IMR-90 (cell line): ENCODE measurements around the gene UTF1. TPM values are rescaled to one million over a fixed set of nuclear protein-coding genes. Genes with fewer than 3 reads are reported as not detected.

Experiments used
- ATAC-seq: fragments of 200-7000 bp; cut with Tn5 transposase; 2 replicates; pipeline ENCODE4 v1.9.1; 2020; ENCODE audit warnings: low read depth, mild to moderate bottlenecking, moderate library complexity
- BruUV-seq: library from RNA; stranded (reverse); fragments of 400-500 nt; replicated peaks from 2 replicates; lab custom pipeline; 2021; lab: Mats Ljungman, UMichigan
- CTCF ChIA-PET: fragments of 300-600 bp; formaldehyde crosslinking; extraction: SDS; loops from one replicate; lab custom pipeline; 2021; ENCODE audit warnings: antibody characterized with exemption; lab: Yijun Ruan, JAX
- POLR2A ChIA-PET: fragments of 300-600 bp; sonication (Branson Sonifier 250); formaldehyde crosslinking; loops from one replicate; lab custom pipeline; 2022; ENCODE audit warnings: antibody characterized with exemption; ENCODE audit not compliant: unreplicated experiment; lab: Charles Lee
- DNase-seq: peaks from one replicate; pipeline ENCODE4 v3.0.0; 2013
- H2AFZ ChIP-seq: replicated peaks from 2 replicates; pipeline ENCODE3; 2013; ENCODE audit warnings: low read length, mild to moderate bottlenecking; ENCODE audit not compliant: poor library complexity
- H2AK5ac ChIP-seq: 2 replicates; pipeline ENCODE4 v1.6.1; 2013; ENCODE audit warnings: low read depth, low read length, inconsistent platforms
- H2AK9ac ChIP-seq: replicated peaks from 2 replicates; pipeline ENCODE3; 2013; ENCODE audit warnings: mild to moderate bottlenecking, low read depth, low read length, moderate library complexity; ENCODE audit not compliant: poor library complexity
- H2BK120ac ChIP-seq: 2 replicates; pipeline ENCODE4 v1.6.1; 2013; ENCODE audit warnings: low read depth, low read length, inconsistent platforms
- H2BK15ac ChIP-seq: 3 replicates; pipeline ENCODE4 v1.6.1; 2013; ENCODE audit warnings: low read depth, low read length, inconsistent platforms
- H2BK20ac ChIP-seq: 2 replicates; pipeline ENCODE4 v1.6.1; 2013; ENCODE audit warnings: low read depth, mild to moderate bottlenecking, inconsistent platforms, low read length, moderate library complexity
- H2BK5ac ChIP-seq: 2 replicates; pipeline ENCODE4 v1.6.1; 2013; ENCODE audit warnings: mild to moderate bottlenecking, low read depth, low read length, inconsistent platforms; ENCODE audit not compliant: poor library complexity, severe bottlenecking
- H3K14ac ChIP-seq: replicated peaks from 2 replicates; pipeline ENCODE4 v1.6.1; 2013; ENCODE audit warnings: low read depth, low read length, inconsistent platforms
- H3K18ac ChIP-seq: 2 replicates; pipeline ENCODE4 v1.6.1; 2013; ENCODE audit warnings: low read depth, low read length, control low read depth
- H3K23ac ChIP-seq: 2 replicates; pipeline ENCODE4 v1.6.1; 2013; ENCODE audit warnings: low read depth, low read length, inconsistent platforms
- H3K27ac ChIP-seq: 2 replicates; pipeline ENCODE4 v1.5.1; 2013; ENCODE audit warnings: mild to moderate bottlenecking, control low read depth, low read length; ENCODE audit not compliant: insufficient read depth
- H3K27me3 ChIP-seq: 2 replicates; pipeline ENCODE4 v1.6.1; 2013; ENCODE audit warnings: low read length; ENCODE audit not compliant: control insufficient read depth, insufficient read depth
- H3K36me3 ChIP-seq: 2 replicates; pipeline ENCODE4 v1.6.1; 2013; ENCODE audit warnings: low read length, mixed read lengths; ENCODE audit not compliant: control insufficient read depth, insufficient read depth
- H3K4ac ChIP-seq: 2 replicates; pipeline ENCODE4 v1.6.1; 2013; ENCODE audit warnings: low read depth, low read length, inconsistent platforms
- H3K4me1 ChIP-seq: 2 replicates; pipeline ENCODE4 v1.6.1; 2013; ENCODE audit warnings: low read length, mixed read lengths; ENCODE audit not compliant: control insufficient read depth, insufficient read depth
- H3K4me2 ChIP-seq: 2 replicates; pipeline ENCODE4 v1.6.1; 2013; ENCODE audit warnings: low read depth, mild to moderate bottlenecking, control low read depth, low read length, moderate library complexity
- H3K4me3 ChIP-seq: 2 replicates; pipeline ENCODE4 v1.5.1; 2013; ENCODE audit warnings: low read depth, mild to moderate bottlenecking, control low read depth, low read length, moderate library complexity; ENCODE audit not compliant: insufficient read depth
- H3K56ac ChIP-seq: 2 replicates; pipeline ENCODE4 v1.6.1; 2013; ENCODE audit warnings: low read length, inconsistent platforms; ENCODE audit not compliant: insufficient read depth; ENCODE audit errors: extremely low read depth
- H3K79me1 ChIP-seq, 2 experiments: 2 replicates each; pipeline ENCODE4 v1.6.1; 2013; ENCODE audit warnings: low read length in 2 of 2, inconsistent platforms in 1 of 2, low read depth in 1 of 2
- H3K9ac ChIP-seq: 2 replicates; pipeline ENCODE4 v1.6.1; 2013; ENCODE audit warnings: low read depth, low read length, control low read depth
- H3K9me1 ChIP-seq: 2 replicates; pipeline ENCODE4 v1.6.1; 2013; ENCODE audit warnings: low read length, inconsistent platforms; ENCODE audit not compliant: insufficient read depth
- H3K9me3 ChIP-seq: 2 replicates; pipeline ENCODE4 v1.6.1; 2013; ENCODE audit warnings: low read length; ENCODE audit not compliant: control insufficient read depth, insufficient read depth
- H4K20me1 ChIP-seq: 2 replicates; pipeline ENCODE4 v1.6.1; 2013; ENCODE audit warnings: low read length, inconsistent platforms; ENCODE audit not compliant: insufficient read depth
- H4K5ac ChIP-seq: 2 replicates; pipeline ENCODE4 v1.6.1; 2013; ENCODE audit warnings: mild to moderate bottlenecking, low read depth, low read length, control low read depth
- H4K8ac ChIP-seq, 2 experiments: 2 replicates each; pipeline ENCODE4 v1.6.1; 2013; ENCODE audit warnings: low read depth in 2 of 2, low read length in 2 of 2, control low read depth in 1 of 2, inconsistent platforms in 1 of 2
- H4K91ac ChIP-seq: 2 replicates; pipeline ENCODE4 v1.6.1; 2013; ENCODE audit warnings: low read depth, low read length, inconsistent platforms; ENCODE audit not compliant: insufficient read depth
- BHLHE40 ChIP-seq: fragments of 150-350 bp; IDR thresholded peaks from 2 replicates; pipeline ENCODE4 v1.6.1; 2016; ENCODE audit warnings: mild to moderate bottlenecking, low read depth, low read length
- CEBPB ChIP-seq: IDR thresholded peaks from 2 replicates; pipeline ENCODE4 v1.6.1; 2012; ENCODE audit warnings: low read depth, low read length, improper control_type of control experiment
- CTCF ChIP-seq: conservative IDR thresholded peaks from 2 replicates; pipeline ENCODE4 v1.5.1; 2012; ENCODE audit warnings: mild to moderate bottlenecking, low read depth, low read length, improper control_type of control experiment
- ELK1 ChIP-seq: fragments of 150-350 bp; IDR thresholded peaks from 2 replicates; pipeline ENCODE4 v1.6.1; 2016; ENCODE audit warnings: low read depth, mild to moderate bottlenecking, low read length, moderate library complexity, borderline replicate concordance
- MAFK ChIP-seq: IDR thresholded peaks from 2 replicates; pipeline ENCODE4 v1.6.1; 2012; ENCODE audit warnings: low read depth, low read length, improper control_type of control experiment
- MAZ ChIP-seq: IDR thresholded peaks from 2 replicates; pipeline ENCODE4 v1.6.1; 2012; ENCODE audit warnings: low read depth, mild to moderate bottlenecking, low read length, improper control_type of control experiment, moderate library complexity, borderline replicate concordance
- MXI1 ChIP-seq: IDR thresholded peaks from 2 replicates; pipeline ENCODE4 v1.6.1; 2012; ENCODE audit warnings: low read depth, mild to moderate bottlenecking, low read length, moderate library complexity, borderline replicate concordance
- NFE2L2 ChIP-seq: fragments of 150-350 bp; IDR thresholded peaks from 2 replicates; pipeline ENCODE4 v1.6.1; 2016; ENCODE audit warnings: low read depth, mild to moderate bottlenecking, low read length
- POLR2A ChIP-seq: IDR thresholded peaks from 2 replicates; pipeline ENCODE4 v1.6.1; 2012; ENCODE audit warnings: mild to moderate bottlenecking, low read depth, low read length
- RAD21 ChIP-seq: IDR thresholded peaks from 2 replicates; pipeline ENCODE4 v1.6.1; 2012; ENCODE audit warnings: low read length, improper control_type of control experiment
- RCOR1 ChIP-seq: IDR thresholded peaks from 2 replicates; pipeline ENCODE4 v1.6.1; 2012; ENCODE audit warnings: mild to moderate bottlenecking, low read length, improper control_type of control experiment; ENCODE audit not compliant: insufficient replicate concordance
- SMC3 ChIP-seq: fragments of 150-350 bp; IDR thresholded peaks from 2 replicates; pipeline ENCODE4 v1.6.1; 2016; ENCODE audit warnings: low read depth, mild to moderate bottlenecking, antibody characterized with exemption, low read length, moderate library complexity
- USF2 ChIP-seq: fragments of 150-350 bp; IDR thresholded peaks from 2 replicates; pipeline ENCODE4 v1.6.1; 2017; ENCODE audit warnings: mild to moderate bottlenecking, antibody characterized with exemption, low read length, low read depth
- WGBS, 2 experiments: methylation state at CpG; one replicate each; pipeline versions ENCODE4 v1.1.5 to v1.1.7; 2013; ENCODE audit warnings: missing lambda C conversion rate in 2 of 2; ENCODE audit not compliant: insufficient read length in 1 of 2; ENCODE audit errors: extremely low coverage in 2 of 2; 5-methylcytosine and 5-hydroxymethylcytosine counted together
- dilution Hi-C: fragments of 300-500 bp; cut with HindIII; formaldehyde crosslinking; loops from one replicate; pipeline ENCODE4 v1.14.3; 2018; ENCODE audit warnings: low sequenced_read_pairs; ENCODE audit not compliant: unreplicated experiment
- in situ Hi-C: fragments of 300-500 bp; cut with MboI; formaldehyde crosslinking; loops from 3 replicates; pipeline ENCODE4 v1.14.3; 2019; ENCODE audit warnings: low sequenced_read_pairs, inconsistent platforms, mixed read lengths
- intact Hi-C: fragments of 100-400 bp; cut with micrococcal nuclease; formaldehyde crosslinking; loops from 2 replicates; pipeline ENCODE4 v1.10.0; 2022
- polyA plus RNA-seq, 3 experiments: library from polyadenylated mRNA; depleted of rRNA; stranded (reverse); fragments of >200 nt; gene quantifications; 2 replicates each; pipeline ENCODE4 v1.2.3, GENCODE V29; 2012; ENCODE audit warnings: low replicate concordance in 1 of 3
- total RNA-seq: library from RNA; depleted of rRNA; stranded (reverse); fragments of >200 nt; gene quantifications from 2 replicates; pipeline ENCODE4 v1.2.3, GENCODE V29; 2012

Gene UTF1
- total and polyA plus RNA-seq, 2 of the 4 experiments (the other 2 are of a cell fraction), result not detected

GRCh38 chr10:133257489-133258065, 27.6 kb downstream of the UTF1 start:
- H4K91ac ChIP-seq, result peak overlapping the region; percentile 75
- H4K8ac ChIP-seq, result peak overlapping the region in 1 of 2 experiments; percentile 73; a peak in 3 of 4 replicates
- H2BK15ac ChIP-seq, result 0 out of 3 replicates have a peak overlapping the region, but pooled peaks have one; percentile 74
- CTCF ChIA-PET, result no interaction called here
- no peak overlapping the region; the same call in 1 of the 2 replicates for H3K27ac ChIP-seq
- no peak overlapping the region for H4K5ac ChIP-seq
- POLR2A ChIA-PET, result no interaction called here
- H4K20me1 ChIP-seq, result no peaks in the 10 kb centered on the region
- peak overlapping the region; percentile 39; the same call in 1 of the 2 replicates for H2BK20ac ChIP-seq
- in situ Hi-C loops, result loop anchor here (25.0 kb wide), 1 partner anchor 595 kb away; no protein-coding TSS in a partner anchor
- H3K9ac ChIP-seq, result no peak overlapping the region
- DNase-seq (no peak), ATAC-seq (no peak)
- H2AFZ ChIP-seq, result peak overlapping the region; percentile 89
- TF ChIP-seq RAD21 (no peak), CEBPB (no peak), SMC3 (no peak), ELK1 (no peak), MAZ (no peak), BHLHE40 (no peak), USF2 (no peak), NFE2L2 (no peak), MAFK (no peak), CTCF (no peak), MXI1 (no peak), POLR2A (no peak), RCOR1 (no peak)
- 38% methylated on average over 10 of the region's 27 CpGs; no CpG with 5 or more reads in 1 of the 2 experiments for WGBS, 2 experiments
- H3K9me1 ChIP-seq, result peaks cover 18% of the 10 kb centered on the region
- H3K14ac ChIP-seq, result no peak overlapping the region
- no TSS peak for BruUV-seq
- H2BK120ac ChIP-seq, result peak overlapping the region; percentile 88
- dilution Hi-C loops, result no loop called here
- peak overlapping the region; percentile 65 for H2BK5ac ChIP-seq
- H3K4me3 ChIP-seq, result no peak overlapping the region
- H3K56ac ChIP-seq, result no peak overlapping the region
- peak overlapping the region; percentile 98 for H2AK5ac ChIP-seq
- H3K18ac ChIP-seq, result no peak overlapping the region
- no peaks in the 10 kb centered on the region for H3K36me3 ChIP-seq
- H3K23ac ChIP-seq, result no peak overlapping the region
- intact Hi-C loops, result loop anchor here (5.0 kb wide), 1 partner anchor 110 kb away; no protein-coding TSS in a partner anchor
- peaks cover 21% of the 10 kb centered on the region for H3K4me1 ChIP-seq
- no peaks in the 10 kb centered on the region for H3K9me3 ChIP-seq
- no peak overlapping the region for H3K4me2 ChIP-seq
- H3K79me1 ChIP-seq, result peaks cover 0 to 4% of the 10 kb centered on the region in 2 experiments; a peak in 1 of 4 replicates
- no peaks in the 10 kb centered on the region for H3K27me3 ChIP-seq
- peak overlapping the region; percentile 80 for H3K4ac ChIP-seq
- peak overlapping the region; percentile 93 for H2AK9ac ChIP-seq
